HG03135 (cell line): ENCODE data around the gene FLAD1.

ENCODE experiments used
- ATAC-seq: cut with Tn5 transposase; IDR thresholded peaks from one replicate; pipeline ENCODE4 v1.9.1; 2021; ENCODE audit warnings: mild to moderate bottlenecking, moderate library complexity; ENCODE audit not compliant: unreplicated experiment

Gene FLAD1

DNA sequence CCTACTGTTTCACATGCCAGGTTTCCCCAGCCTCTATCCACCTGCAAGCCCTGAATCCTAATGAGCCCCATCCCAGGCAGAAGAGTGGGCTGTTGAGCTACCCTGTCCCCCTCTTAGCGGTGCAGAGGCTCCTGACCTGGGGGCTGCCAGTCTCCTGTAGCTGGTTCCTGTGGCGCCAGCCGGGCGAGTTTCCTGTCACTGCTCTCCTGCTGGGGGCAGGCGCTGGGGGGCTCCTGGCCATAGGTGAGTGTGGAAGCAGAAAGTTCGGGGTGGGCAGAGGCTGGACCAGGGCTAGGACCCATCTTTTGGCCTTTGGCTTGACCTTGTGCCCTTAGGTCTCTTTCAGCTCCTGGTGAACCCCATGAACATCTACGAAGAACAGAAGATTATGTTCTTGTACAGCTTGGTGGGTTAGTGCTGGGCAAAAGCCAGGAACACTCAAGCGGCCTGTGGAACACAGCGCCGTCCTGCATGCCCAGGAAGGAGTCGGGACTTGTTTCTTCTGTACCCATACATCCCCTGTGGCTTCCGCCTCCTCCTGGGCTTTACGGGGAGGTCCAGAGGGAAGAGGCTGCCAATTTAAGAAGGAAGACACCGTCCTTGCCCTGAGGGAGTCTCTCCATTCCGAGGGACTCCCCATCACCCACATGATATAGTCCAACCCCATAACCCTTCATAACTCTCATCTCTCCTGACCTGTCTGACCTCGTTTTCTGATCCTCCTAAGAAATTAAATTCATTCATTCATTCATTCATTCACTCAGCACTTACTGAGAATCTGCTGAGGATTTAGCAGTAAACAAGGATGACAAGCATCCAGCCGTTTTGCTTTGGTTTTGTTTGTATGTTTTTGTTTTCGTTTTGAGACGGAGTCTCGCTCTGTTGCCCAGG, 51.4 kb downstream of the FLAD1 start:
- ATAC-seq = no peak

DNA sequence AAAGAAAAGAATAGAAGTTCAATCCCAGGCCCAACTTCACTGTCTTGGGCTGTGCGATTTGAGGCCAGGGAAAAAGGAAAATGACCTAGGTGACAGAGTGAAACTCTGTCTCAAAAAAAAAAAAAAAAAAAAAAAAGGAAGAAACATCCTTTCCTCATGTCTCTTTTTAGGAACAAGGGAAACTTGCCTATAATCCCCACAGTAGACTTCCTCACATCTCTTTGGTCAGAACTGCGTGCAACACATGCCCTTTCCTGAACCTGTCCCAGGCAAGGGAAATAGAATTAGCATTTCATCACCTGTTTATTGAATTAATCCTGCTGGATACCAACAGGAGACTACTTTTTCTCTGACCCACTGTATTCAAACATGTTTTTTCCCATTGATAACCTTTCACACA, 52.8 kb downstream of the FLAD1 start:
- no peak for ATAC-seq

DNA sequence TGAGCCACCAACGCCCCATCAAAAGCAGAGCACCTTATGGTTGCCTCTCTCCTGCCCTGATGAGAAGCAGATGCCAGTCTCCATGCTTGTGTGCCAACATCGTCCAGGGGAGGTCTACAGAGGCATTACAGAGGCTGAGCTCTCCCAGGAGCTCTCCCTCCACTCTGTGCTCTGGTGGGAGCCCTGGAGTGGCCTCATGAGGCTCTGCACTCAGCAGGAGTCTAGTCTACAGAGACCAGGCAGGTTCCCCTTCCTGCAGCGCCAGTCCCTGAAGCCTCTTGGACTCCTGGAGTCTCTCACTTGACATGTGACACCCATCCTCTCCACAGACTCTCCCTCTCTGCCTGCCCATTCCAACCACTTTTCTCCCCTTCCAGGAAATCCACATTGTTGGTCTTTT, 53.9 kb downstream of the FLAD1 start:
- ATAC-seq = no peak

DNA sequence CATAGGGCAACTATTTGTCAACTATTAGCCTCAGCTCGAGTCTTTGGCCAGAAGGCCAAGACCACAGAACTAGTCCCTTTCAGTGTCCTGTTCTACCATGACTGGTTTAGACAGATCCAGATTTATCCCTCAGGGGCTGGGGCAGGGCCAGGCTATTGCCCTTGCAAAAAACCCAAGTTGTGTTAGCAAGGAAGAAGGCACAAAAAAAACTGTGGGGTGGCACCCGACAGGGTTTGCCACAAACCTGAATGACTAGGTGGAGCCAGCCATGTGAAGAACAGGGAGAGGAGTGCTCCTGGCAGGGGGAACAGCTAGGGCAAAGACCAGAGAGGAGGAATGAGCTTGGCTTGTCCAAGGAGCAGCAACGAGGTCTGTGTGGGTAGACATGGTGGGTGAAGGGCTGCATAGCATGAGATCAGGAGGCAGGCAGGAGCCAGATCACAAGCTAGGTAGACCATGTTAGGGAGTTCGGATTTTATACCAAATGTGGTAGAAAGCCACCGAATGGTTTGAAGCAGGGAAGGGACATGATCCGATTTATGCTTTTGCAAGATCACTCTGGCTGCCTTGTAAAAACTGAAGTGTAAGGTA, 54.8 kb downstream of the FLAD1 start:
- no peak for ATAC-seq

DNA sequence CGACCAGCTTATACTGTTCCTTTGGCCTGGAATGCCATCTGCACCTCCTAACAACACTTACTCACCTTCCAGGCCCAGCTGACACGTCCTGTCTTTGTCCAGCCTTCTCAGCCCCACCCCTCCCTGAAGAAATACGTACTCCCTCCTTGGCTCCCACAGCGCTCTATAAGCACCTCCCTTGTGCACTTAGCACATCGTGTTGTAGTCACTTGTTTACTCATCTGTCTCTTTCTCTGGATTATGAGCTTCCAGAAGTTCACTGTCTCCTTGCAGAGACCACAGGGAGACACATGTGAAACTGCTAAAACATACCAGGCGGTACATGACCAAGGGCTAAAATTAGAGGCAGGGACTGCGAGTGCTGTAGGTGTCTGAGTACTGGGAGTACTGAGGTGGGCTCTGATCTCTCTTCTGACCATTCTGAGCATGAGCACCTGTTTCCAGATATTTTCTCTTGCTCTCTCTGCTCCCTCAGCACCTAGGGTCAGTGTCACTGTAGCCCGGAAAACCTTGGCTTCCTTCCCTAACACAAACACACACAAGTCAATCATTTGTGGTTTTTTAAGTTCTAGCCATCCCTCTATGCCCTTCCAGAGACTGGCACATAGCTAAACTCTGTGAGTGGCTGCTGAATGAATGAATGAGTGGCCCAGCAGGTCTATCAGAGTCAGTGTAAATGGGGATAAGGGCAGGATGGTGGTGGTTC, 55.6 kb downstream of the FLAD1 start:
- ATAC-seq = no peak

DNA sequence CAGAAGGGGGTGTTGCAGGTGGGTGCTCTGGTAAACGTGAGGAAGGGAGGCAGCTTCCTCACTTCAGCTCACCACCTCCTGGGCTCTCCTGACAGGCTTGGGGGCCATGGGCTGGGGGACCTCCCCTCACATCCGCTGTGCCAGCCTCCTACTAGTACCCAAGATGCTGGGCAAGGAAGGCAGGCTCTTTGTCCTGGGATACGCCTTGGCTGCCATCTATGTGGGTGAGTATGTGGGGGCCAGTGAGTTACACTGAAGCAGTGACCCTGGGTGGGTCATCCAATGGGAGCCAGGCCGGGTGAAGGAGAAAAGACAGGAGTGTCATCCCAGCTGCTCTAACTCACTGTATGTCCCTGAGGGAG, 56.1 kb downstream of the FLAD1 start:
- no peak for ATAC-seq

DNA sequence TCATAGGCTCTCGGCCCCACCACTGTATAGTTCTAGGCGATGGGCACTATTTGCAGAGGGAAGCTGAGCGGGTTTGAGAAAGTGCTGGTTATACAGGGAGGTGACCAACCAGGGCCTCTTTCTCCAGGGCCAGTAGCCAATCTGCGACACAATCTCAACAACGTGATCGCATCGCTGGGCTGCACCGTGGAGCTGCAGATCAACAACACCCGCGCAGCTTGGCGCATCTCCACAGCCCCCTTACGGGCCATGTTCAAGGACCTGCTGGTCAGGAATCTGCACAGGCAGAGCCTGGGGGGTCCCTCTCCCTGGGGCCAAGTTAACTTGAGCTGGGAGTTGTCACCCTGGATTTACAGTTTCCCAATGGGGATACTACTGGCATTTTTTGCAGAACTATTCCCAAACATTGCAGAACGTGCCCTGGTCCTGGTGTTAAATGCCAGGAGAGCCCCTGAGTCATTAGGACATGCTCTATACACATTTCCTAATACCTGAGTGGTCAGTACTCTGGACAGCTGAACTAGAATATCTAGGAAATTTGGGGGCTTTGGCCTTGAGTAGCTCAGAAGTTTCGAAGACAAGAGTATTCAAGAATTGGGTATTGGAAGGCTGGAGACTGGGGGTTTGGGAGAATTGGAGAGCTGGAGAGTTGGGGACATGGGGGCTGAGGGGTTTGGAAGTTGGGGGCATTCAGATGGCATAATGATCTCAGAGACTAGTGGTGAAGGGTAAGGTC, 57.4 kb downstream of the FLAD1 start:
- ATAC-seq = no peak
